Left ventricle myocardium superior (tissue), 1 donor: ENCODE measurements around the gene CAMK2G. TPM values are rescaled to one million over a fixed set of nuclear protein-coding genes. Genes with fewer than 3 reads are reported as not detected.
"Not testable (repeated sequence)": the region's sequence is repeated elsewhere in the genome, so short reads cannot be mapped to it uniquely, and the experiment has no call there.

Experiments used
- ATAC-seq: fragments of 200-7000 bp; cut with Tn5 transposase; one replicate; pipeline ENCODE4 v1.9.1; 2020; ENCODE audit warnings: mild to moderate bottlenecking, moderate library complexity
- DNase-seq: peaks from one replicate; pipeline ENCODE4 v3.0.0-alpha.2; 2020
- intact Hi-C: fragments of 100-400 bp; cut with micrococcal nuclease; formaldehyde crosslinking; loops from one replicate; pipeline ENCODE4 v1.11.0; 2022
- long read RNA-seq: library from polyadenylated mRNA; unstranded; transcript quantifications from one replicate; pipeline ENCODE4 v2.0.0, GENCODE V29; 2021
- total RNA-seq: library from RNA; stranded (reverse); fragmentation: NEBNext Ultra II Directional; extraction: Animal tissue kit (Norgen Biotek cat#: 25700); gene quantifications from one replicate; pipeline ENCODE4 v1.2.1, GENCODE V29; 2021
- donor health status: DM: no; HTN: yes; CAD: no; lungs with severe emphysema.

CAMK2G gene
- 11.9 TPM for total RNA-seq
- long read RNA-seq, partial matches to known transcripts, result 2 of 22 reads
- long read RNA-seq, other reads (novel, unspliced or antisense), result 11 of 22 reads

DNA sequence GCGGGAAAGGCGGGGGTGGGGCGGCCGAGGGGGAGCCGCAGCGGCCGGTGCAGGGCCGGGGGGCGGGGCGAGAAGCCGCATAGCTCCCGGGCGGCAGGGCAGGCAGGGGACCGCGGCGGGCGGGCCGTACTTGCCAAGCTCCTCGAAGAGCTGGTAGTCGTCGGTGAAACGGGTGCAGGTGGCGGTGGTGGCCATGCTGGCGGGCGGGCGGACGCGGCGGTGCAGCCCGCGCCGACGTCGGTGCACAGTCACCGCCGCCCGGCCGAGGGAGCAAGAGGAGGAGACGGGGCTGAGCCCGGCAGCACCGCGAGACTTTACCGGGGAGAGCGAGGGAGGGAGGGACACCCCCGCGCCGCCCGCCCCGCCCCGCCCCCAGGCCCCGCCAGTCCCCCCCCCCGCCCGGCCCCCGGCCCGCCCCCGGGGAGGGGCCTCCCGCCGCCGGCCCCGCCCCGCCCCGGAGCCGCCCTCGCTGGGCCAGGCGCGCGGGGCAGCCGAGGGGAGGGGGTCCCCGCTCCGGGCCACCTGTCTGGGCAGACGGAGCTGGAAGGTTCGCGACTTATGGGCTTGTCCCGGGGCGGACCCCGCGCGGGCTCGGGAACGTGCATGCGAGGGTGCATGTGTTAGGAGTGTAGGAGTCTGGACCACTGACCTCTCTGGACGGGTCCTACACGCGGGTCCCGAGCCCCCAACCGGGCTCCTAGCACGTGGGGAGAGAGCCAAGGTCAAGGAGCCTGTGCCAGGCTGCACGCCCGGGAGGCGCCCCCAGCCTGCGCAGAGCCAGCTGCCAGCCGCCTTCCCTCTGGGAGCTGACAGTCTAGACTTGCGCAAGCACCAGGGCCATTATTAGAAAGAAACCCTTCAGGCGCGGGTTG, at the start of gene CAMK2G:
Gene CAMK2G, minus strand, starts transcription at position 289 of the 872 bp plus-strand sequence. Its CDS starts 94 bp downstream, at position 195.
- peak; percentile 90 for ATAC-seq

DNA sequence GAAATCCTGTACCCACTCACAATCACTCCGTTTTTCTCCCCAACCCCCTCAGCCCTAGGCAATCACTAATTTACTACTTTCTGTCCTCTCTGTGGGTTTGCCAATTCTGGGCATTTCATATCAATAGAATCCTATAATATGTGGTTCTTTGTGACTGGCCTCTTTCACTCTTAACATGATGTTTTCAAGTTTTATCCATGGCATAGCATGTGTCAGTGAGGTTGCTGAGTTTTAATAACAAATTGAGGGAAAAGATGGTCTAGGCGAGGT, 48.4 kb upstream of the CAMK2G start:
- ATAC-seq, result no peak
- intact Hi-C loops, result no loop called here
- DNase-seq, result no peak

More for the DNA sequence above, at the start of gene CAMK2G:
- intact Hi-C loops, result no loop called here
- peak; percentile 90 for DNase-seq

DNA sequence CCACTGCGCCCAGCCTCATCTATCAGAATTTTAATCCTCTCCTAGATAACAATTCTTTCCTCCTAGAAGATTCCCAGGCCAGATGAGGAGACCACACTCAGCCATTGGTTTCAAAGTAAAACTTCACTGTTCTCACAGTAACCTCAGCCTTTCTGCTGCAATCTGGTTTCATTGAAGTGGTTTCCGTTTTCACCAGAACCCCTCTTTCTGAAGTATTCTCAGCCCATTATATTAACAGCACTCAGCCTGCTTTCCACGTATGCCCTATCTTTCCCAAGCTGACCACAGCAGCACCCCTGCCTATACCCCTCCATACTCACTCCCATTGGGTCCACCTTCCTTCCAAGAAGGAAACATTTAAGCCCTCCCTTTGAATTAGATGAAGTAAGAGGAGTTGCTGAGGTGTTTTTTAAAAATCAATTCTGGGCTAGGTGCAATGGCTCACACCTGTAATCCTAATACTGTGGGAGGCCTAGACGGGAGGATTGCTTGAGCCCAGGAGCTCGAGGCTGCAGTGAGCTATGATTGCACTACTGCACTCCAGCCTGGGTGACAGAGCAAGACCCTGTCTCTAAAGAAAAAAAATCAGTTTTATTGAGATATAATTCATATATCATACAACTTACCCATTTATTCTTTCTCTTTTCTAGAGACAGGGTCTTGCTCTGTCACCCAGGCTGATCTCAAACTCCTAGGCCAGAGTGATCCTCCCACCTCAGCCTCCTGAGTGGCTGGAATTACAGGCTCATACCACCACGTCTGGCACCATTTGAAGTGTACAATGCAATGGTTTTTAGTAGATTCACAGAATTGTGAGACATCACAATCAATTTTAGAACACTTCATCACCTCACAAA, 47.9 kb upstream of the CAMK2G start:
- ATAC-seq, result no peak
- intact Hi-C loops, result no loop called here
- DNase-seq, result no peak

DNA sequence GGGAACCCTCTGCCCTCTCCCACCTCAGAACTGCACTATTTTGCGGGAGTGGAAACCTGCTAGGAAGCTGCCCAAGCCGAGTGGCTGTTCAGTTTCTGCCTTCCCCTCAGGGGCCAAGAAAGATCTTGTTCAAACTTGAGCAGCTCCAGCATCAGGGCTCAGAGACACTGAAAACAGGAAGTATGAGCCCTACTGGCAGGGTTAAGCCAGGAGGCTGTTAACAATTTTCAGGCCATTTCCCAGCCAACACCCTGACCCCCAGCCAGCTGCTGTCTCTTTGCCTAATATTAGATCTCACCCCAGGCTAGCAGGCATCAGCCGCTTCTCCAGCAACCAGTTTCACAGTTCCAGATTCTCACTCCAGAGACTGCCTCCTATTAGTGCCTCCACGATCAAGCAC, 45.7 kb upstream of the CAMK2G start:
- ATAC-seq (peak; percentile 89), DNase-seq (peak; percentile 66)
- intact Hi-C loops, result no loop called here

DNA sequence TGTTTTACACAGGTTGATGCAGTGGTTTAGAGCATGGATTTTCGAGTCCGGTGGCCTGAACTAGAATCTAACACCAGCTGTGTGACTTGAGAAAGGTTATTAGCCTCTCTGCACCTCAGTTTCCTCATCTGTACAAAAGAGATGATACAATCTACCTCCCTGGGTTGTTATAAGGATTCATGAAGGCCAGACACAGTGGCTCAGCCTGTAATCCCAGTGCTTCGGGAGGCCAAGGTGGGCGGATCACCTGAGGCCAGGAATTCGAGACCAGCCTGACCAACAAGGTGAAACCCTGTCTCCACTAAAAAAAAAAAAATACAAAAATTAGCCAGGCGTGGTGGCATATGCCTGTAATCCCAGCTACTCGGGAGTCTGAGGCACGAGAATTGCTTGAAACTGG, 45.1 kb upstream of the CAMK2G start:
- DNase-seq, ATAC-seq, intact Hi-C loops: not testable (repeated sequence)

DNA sequence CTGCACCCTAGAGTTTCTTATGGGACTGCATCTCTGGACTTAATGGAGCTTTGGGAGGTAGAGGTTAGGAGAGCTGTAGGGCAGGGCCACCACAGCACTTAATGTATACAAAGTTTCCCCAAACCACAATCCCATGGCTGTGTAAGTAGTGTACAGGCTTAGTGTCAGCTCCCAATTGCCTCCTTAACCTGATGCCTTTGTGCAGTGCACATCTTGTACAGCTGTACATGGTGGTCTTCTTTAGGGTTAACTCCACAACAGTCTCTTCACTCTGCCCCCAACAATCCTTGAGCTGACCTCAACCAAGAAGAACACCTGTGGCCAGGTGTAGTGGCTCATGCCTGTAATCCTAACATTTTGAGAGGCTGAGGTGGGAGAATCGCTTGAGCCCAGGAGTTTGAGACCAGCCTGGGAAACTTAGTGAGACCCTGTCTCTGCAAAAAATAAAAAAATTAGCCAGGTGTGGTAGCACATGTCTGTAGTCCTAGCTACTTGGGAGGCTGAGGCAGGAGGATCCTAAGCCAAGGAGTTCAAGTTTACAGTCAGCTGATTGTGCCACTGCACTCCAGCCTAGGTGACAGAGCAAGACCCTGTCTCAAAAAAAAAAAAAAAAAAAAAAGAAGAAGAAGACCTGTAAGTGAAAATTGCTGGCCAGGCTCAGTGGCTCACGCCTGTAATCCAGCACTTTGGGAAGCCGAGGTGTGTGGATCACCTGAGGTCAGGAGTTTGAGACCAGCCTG, 43.4 kb upstream of the CAMK2G start:
- intact Hi-C loops, result no loop called here

DNA sequence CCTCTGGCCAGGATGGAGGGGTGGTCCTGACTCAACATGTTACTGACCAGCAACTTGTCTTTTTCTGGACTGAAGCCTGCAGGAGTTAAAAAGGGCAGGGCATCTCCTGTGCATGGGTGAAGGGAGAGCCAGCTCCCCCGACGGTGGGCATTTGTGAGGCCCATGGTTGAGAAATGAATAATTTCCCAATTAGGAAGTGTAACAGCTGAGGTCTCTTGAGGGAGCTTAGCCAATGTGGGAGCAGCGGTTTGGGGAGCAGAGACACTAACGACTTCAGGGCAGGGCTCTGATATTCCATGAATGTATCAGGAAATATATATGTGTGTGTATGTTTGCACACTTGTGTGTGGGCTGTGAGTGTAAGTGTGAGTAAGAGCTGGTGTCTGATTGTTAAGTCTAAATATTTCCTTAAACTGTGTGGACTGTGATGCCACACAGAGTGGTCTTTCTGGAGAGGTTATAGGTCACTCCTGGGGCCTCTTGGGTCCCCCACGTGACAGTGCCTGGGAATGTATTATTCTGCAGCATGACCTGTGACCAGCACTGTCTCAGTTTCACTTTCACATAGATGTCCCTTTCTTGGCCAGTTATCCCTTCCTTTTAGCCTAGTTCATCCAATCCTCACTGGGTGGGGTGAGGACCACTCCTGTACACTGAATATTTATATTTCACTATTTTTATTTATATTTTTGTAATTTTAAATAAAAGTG, 42.6 kb upstream of the CAMK2G start:
- DNase-seq (no peak), ATAC-seq (peak; percentile 39)
- intact Hi-C loops, result no loop called here

More for the DNA sequence above, 43.4 kb upstream of the CAMK2G start:
- no peak for ATAC-seq
- DNase-seq, result no peak

DNA sequence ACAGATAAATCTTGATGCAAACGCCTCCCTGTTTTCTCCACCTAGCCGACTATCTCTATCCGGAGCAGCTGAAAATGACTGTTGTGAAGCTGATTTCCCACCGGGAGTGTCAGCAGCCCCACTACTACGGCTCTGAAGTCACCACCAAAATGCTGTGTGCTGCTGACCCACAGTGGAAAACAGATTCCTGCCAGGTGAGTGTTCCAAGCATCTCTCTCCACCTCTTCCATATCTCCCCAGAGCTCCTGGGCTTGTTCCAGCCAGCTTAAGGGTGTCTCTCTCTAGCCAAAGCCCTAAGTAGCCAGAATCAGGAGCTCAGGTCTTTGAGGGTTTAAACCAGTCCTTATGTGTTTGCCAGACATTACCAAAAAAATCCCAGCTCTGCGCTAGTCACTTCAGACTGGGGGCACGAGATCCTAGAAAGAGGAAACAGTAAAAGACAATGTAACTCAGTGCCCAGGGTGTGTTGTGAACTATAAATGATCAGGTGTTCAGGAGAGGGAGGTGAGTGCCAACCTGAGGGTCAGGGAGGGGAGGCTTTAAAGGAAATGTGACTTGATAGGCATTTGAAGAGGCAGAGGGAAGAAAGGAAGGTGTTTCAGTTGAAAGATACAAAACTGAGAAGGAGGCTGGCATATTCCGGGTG, 41.0 kb upstream of the CAMK2G start:
- intact Hi-C loops, result no loop called here
- DNase-seq, result no peak
- ATAC-seq, result no peak

DNA sequence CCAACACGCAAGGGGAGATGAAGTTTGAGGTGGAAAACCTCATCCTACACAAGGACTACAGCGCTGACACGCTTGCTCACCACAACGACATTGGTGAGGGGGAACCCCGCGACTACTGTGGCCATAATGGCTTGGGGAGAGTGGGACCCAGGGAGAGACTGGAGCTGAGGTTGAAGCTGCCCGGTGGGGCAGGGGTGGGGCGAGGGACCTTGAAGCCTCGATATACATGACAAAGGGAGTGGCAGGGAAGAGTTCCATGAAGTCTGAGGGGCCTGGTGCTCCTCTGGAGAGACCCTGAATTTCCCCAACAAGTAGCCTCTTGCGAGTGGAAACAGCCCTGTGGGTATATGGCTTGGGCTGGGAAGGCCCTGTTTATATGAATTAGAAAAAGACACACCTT, 39.7 kb upstream of the CAMK2G start:
- no peak for DNase-seq
- no peak for ATAC-seq
- intact Hi-C loops, result no loop called here

DNA sequence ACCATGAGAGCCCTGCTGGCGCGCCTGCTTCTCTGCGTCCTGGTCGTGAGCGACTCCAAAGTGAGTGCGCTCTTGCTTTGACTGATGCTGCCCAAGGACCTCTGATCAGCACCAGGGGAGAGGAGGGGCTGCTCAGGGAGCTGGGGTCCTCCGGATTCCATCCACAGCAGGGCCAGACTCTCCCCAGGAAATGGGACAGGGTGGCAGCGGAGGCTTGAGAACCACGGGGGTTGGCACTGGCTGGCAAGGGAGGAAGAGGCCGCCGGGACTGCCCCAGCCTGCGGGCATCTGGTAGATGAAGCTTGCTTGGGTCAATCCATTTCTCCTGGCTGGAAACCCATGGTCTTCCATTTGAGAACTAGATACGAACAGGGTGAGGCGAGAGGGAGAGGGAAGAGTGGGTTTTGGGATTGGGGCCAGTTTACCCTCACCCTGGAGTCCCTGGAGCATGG, 37.2 kb upstream of the CAMK2G start:
- DNase-seq (no peak), ATAC-seq (no peak)
- intact Hi-C loops, result no loop called here

DNA sequence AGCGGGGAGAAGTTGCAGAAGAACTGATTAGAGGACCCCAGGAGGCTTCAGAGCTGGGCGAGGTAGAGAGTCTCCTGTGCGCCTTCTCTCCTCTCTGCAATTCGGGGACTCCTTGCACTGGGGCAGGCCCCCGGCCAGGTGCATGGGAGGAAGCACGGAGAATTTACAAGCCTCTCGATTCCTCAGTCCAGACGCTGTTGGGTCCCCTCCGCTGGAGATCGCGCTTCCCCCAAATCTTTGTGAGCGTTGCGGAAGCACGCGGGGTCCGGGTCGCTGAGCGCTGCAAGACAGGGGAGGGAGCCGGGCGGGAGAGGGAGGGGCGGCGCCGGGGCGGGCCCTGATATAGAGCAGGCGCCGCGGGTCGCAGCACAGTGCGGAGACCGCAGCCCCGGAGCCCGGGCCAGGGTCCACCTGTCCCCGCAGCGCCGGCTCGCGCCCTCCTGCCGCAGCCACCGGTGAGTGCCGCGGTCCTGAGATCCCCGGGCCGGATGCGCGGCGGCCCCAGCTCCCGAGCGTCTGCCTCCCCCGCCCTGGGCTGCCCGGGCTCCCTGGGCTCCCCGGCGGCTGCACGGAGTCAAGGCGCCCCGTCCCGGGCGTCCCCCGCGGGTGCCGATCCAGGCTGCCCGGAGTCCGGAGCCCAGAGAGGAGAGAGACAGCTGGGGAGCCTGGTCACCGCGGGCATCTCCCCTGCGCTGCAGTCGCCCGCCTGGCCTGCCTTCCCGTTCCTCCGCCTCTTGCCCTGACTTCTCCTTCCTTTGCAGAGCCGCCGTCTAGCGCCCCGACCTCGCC, 36.6 kb upstream of the CAMK2G start, which contains the start of gene PLAU:
Gene PLAU, plus strand, starts transcription at position 369 of the 789 bp plus-strand sequence. CDS start 424 bp downstream, outside the sequence.
- intact Hi-C loops, result no loop called here
- DNase-seq, result peak; percentile 77
- peak; percentile 57 for ATAC-seq

DNA sequence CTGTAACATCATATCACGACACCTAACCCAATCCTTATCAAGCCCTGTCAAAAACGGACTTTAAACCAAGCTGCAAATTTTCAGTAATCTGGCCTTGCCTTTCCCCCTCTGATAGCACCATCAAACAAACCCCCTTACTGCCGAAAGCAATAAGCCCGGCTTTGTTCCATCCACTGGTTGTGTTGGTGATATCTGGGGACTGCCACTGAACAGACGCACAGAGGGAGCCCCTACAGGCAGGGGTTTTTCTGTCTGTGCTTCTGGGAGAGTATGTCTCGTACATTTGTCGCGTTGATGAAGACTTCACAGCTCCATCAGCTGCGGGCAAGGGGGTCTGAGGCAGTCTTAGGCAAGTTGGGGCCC, 36.0 kb upstream of the CAMK2G start:
- intact Hi-C loops, result no loop called here
- DNase-seq, result no peak
- ATAC-seq, result no peak

DNA sequence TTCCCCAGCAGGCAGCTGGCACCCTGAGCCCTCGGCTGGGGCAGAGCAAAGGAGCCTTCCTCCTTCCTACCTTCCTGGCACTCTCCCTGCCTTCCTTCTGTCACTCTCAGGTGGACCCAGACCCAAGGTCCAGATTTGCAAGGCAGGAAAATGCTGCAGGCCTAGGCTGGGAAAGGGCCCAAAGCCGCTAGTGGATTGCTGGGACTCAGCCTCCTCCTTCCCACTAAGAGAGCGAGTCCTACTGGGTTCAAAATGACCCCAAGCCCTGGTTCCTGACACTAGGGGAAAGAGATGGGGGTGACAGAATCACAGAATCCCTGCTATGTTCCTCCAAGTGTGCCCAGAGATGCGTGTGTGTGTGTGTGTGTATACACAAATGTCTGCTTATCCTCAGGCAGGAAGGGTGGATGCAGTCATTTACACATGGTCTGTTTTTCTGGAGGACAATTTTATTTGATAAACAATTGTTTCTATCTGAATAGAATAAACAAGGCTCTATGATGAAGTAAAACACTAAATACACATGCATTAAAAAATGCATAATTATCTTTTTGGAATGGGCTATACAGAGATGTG, 35.3 kb upstream of the CAMK2G start:
- DNase-seq, result no peak
- intact Hi-C loops, result no loop called here
- no peak for ATAC-seq

DNA sequence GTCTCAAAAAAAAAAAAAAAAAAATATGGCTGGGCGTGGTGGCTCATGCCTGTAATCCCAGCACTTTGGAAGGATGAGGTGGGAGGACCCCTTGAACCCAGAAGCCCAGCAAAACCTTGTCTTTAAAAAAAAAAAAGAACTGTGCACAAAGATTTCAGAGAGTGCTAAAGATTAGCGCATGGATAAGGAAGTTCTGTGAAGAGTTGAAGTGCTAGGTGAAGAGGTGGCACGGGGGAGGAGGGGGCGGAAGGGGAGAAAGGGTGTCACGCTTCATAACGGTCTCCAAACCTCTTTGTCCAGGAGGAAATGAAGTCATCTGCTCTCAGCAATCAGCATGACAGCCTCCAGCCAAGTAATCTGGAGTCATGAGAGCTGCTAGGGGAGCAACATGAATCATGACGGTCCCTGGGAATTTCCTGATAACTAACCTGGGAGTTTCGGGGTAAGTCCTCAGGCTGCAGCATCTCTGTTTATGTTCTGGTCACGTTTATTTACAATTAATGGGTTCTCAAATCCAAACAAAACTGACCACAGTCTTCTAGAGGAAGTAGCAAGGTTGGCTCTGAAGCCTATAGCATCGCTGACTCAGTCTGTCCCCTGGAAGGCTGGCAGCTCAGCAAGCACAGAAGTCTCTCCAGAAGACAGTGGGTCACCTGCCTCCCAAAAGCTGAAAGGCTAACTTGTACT, 34.6 kb upstream of the CAMK2G start:
- intact Hi-C loops, result no loop called here
- ATAC-seq (peak; percentile 26), DNase-seq (no peak)

DNA sequence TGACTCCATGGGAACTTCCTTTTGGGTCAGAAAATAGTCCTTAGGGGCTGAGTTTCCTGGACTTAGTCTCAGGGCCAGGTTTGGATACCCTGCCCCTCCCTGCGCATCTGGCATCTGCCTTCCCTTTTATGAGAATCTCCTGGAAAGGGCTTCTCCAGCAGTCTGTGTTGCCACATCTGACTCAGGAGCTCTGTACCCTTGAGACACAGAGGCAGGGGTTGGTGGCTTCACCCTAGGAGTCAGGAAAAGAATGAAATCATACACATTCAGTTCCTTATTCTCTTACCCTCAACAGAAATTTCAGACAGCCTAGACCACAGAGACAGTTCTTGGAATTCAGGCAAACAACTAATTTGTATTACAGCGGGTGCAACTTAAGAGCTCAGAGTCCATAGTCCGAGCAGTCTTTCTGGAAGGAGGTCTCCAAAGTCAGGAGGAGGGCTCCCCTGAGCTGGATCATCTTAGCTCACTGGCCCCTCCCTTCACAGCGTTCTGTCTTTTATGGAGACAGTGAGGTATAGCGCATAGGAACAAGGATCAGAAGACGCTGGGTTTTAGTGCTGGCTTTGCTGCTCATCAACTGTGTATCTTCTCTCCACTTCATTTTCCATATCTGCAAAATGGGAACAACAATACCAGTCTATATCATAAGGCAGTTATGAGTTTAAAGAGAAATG, 33.6 kb upstream of the CAMK2G start:
- ATAC-seq, result peak; percentile 49
- peak; percentile 53 for DNase-seq
- intact Hi-C loops, result no loop called here
